ENCODE measurements around the gene RASD1.

DNA sequence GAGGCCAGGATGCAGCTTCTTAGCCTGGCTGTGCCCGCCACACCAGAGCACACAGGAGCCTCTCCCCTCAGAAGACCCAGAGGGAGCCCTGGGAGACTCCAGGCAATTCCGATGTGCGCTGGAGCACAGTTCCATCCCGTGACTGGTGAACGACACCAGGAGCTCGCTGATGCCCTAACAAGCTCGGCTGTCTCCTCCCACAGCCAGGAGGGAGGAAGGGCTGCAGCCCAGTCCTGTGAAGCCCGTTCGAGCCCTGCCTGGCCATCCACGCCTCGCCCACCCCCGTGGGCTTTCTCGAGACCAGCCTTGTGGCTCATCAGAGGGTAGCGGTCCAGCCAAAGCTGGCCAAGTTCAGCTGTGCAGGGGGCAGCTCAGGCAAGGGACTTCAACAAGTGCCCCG, 21.8 kb upstream of the RASD1 start:
- TF ChIP-seq EZH2 (IDR thresholded peaks at IDR 0.05) (no peak), CTCF (IDR thresholded peaks at IDR 0.05 in 2 of 3, conservative IDR thresholded peaks at IDR 0.05 in 1 of 3; ENCODE audit: borderline replicate concordance in 1 of 3, insufficient read depth in 1 of 3, low read depth in 2 of 3, low read length in 2 of 3) (no peak), CEBPB (IDR thresholded peaks at IDR 0.05; ENCODE audit: low read depth) (no peak), JUND (IDR thresholded peaks at IDR 0.05) (no peak), SP1 (IDR thresholded peaks at IDR 0.05; ENCODE audit: low read depth) (no peak)

Measured in HCT116 (cell line).